GM18861 (cell line): ENCODE data around the gene MYO9A.
"Not testable (repeated sequence)": the region's sequence is repeated elsewhere in the genome, so short reads cannot be mapped to it uniquely, and the experiment has no call there.

Source experiments
- ATAC-seq: cut with Tn5 transposase; IDR thresholded peaks from one replicate; pipeline ENCODE4 v1.9.1; 2021; ENCODE audit not compliant: unreplicated experiment

Gene MYO9A

GRCh38 chr15:72042865-72043264, 75.1 kb downstream of the MYO9A start:
- no peak for ATAC-seq

- no peak for ATAC-seq
Measured at GRCh38 chr15:72042054-72042453, 75.9 kb downstream of the MYO9A start.

- ATAC-seq, result no peak
Measured at GRCh38 chr15:72037321-72037720, 80.6 kb downstream of the MYO9A start.

GRCh38 chr15:72034859-72035650, 82.9 kb downstream of the MYO9A start:
- no peak for ATAC-seq

- ATAC-seq, result no peak
Measured at GRCh38 chr15:72034351-72034750, 83.6 kb downstream of the MYO9A start.

- no peak for ATAC-seq
Measured at GRCh38 chr15:72033711-72034110, 84.2 kb downstream of the MYO9A start.

GRCh38 chr15:72033285-72033684, 84.7 kb downstream of the MYO9A start:
- no peak for ATAC-seq

GRCh38 chr15:72021604-72022003, 96.3 kb downstream of the MYO9A start:
- ATAC-seq, result no peak

GRCh38 chr15:72020799-72021198, 97.2 kb downstream of the MYO9A start:
- no peak for ATAC-seq

- not testable (repeated sequence) for ATAC-seq
Measured at GRCh38 chr15:72014555-72014954, 103.4 kb downstream of the MYO9A start.

- no peak for ATAC-seq
Measured at GRCh38 chr15:72013703-72014102, 104.2 kb downstream of the MYO9A start.

GRCh38 chr15:72011302-72011942, 106.5 kb downstream of the MYO9A start:
- no peak for ATAC-seq

GRCh38 chr15:72009222-72009621, 108.7 kb downstream of the MYO9A start:
- no peak for ATAC-seq

GRCh38 chr15:72006382-72006781, 111.6 kb downstream of the MYO9A start:
- ATAC-seq, result no peak

- ATAC-seq, result no peak
Measured at GRCh38 chr15:72005483-72005882, 112.5 kb downstream of the MYO9A start.

GRCh38 chr15:71999807-72000206, 118.1 kb downstream of the MYO9A start:
- no peak for ATAC-seq

GRCh38 chr15:71998717-71999116, 119.2 kb downstream of the MYO9A start:
- not testable (repeated sequence) for ATAC-seq

GRCh38 chr15:71997691-71998090, 120.3 kb downstream of the MYO9A start:
- no peak for ATAC-seq

GRCh38 chr15:71975816-71976150, 142.2 kb downstream of the MYO9A start:
- no peak for ATAC-seq

- ATAC-seq, result no peak
Measured at GRCh38 chr15:71974211-71974610, 143.7 kb downstream of the MYO9A start.

GRCh38 chr15:71973366-71973765, 144.6 kb downstream of the MYO9A start:
- ATAC-seq, result no peak

GRCh38 chr15:71971905-71972304, 146.0 kb downstream of the MYO9A start:
- no peak for ATAC-seq

GRCh38 chr15:71970435-71970834, 147.5 kb downstream of the MYO9A start:
- no peak for ATAC-seq
